ENCODE measurements around the gene SEMA5A. TPM values are rescaled to one million over a fixed set of nuclear protein-coding genes. Genes with fewer than 3 reads are reported as not detected.

The SEMA5A gene
- total RNA-seq, 1 donor from 2014 or later, result 31.9 TPM

DNA sequence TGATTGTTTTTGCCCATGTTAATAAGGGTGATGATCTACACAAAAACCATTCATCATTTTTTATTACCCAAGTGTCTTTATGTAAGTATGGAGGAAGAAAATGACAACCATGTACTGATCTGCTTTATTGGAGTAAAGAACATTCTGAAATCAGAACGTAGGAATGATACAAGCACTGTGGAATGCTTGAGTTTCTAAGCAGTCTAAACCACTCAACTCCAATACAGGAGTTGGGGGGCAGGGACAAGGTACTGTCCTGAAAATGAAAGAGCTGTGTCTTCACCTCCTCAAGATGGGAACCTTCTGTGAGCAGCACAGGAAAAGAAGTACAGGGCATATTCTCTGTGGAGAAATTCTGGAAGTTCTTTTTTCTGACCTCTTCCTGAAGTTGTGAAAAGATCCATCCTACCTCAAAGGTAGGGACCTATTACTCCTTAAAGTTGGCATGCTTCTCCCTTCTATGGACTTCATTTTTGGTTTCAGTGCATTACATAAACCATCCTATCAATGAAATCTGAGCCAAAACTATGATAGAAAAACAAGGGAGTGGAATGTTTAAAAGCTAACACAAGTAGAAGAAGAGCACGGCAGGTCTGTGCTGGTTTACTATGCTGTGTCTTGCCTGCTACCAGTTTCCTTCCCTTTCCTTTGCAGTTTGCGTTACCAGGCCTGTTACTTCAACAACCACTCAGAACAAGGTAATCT is 202.6 kb downstream of the SEMA5A start:
- H3K36me3 Mint-ChIP-seq (ENCODE audit: low read depth), result peaks cover 8% of the 10 kb centered on the region
- no peak overlapping the region for H3K4me3 Mint-ChIP-seq
- TF ChIP-seq, protein P1, sequence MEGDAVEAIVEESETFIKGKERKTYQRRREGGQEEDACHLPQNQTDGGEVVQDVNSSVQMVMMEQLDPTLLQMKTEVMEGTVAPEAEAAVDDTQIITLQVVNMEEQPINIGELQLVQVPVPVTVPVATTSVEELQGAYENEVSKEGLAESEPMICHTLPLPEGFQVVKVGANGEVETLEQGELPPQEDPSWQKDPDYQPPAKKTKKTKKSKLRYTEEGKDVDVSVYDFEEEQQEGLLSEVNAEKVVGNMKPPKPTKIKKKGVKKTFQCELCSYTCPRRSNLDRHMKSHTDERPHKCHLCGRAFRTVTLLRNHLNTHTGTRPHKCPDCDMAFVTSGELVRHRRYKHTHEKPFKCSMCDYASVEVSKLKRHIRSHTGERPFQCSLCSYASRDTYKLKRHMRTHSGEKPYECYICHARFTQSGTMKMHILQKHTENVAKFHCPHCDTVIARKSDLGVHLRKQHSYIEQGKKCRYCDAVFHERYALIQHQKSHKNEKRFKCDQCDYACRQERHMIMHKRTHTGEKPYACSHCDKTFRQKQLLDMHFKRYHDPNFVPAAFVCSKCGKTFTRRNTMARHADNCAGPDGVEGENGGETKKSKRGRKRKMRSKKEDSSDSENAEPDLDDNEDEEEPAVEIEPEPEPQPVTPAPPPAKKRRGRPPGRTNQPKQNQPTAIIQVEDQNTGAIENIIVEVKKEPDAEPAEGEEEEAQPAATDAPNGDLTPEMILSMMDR (conservative IDR thresholded peaks at IDR 0.05), result no peak
- no peak overlapping the region for H3K27ac Mint-ChIP-seq (ENCODE audit: unreplicated experiment)
- no peaks in the 10 kb centered on the region for H3K27me3 Mint-ChIP-seq (ENCODE audit: low read depth)
- no peak for DNase-seq (ENCODE audit: low read depth, low spot score)
- H3K4me1 Mint-ChIP-seq, result peaks cover 5% of the 10 kb centered on the region
- H3K9me3 Mint-ChIP-seq, result peaks cover 4% of the 10 kb centered on the region

DNA sequence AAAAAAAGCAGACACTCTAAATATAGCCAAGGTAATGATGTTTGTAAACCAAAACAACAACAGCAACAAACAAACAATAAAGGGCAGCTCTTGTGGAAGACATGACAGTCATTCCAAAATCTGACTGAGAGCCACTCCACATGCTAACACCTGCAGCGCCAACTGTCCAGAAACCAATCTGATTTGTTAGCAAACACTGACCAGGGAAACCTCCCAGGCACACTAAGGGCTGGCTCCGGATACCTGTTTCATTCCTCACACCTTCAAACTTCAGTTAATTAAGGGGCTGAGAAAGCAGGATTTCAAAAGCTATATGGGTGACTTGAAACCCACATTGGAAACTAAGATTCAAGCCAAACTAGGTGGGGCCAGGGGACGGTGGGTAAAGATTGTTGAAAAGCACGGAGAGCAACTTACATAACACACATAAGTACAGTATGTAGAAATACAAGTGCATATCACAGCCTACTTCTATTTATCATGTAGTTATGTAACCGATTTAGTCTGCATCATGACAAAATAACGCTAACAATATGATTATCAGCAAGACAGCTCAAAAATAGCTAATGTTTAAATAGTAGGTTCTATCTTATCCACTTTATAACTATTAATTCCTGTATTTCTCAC is 203.6 kb downstream of the SEMA5A start:
- Mint-ChIP-seq H3K27me3 (ENCODE audit: low read depth) (no peaks in the 10 kb centered on the region), H3K36me3 (ENCODE audit: low read depth) (peaks cover 8% of the 10 kb centered on the region), H3K9me3 (peaks cover 4% of the 10 kb centered on the region), H3K4me3 (no peak overlapping the region), H3K4me1 (peaks cover 12% of the 10 kb centered on the region), H3K27ac (ENCODE audit: unreplicated experiment) (no peak overlapping the region)
- no peak for DNase-seq (ENCODE audit: low read depth, low spot score)
- TF ChIP-seq, protein P1 (conservative IDR thresholded peaks at IDR 0.05), result no peak

DNA sequence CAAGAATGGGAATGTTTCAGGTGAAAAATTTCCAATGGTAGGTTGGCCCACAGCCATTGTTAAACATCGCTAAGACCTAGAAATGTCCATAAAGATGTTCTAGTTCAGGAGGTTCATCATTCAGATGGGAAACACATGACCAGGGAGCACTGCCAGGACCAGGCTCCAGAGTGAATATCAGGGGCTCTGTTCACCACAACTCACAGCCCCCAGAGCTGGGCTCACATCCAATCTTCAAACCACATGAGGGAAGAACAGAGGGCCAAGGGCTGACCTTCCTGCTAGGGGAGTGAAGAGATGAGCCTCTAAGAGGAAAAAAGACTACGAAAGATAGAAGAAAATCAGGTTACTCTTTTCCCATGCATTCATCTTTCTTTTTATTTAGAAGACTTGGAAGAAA is 205.8 kb downstream of the SEMA5A start:
- no peak for DNase-seq (ENCODE audit: low read depth, low spot score)
- Mint-ChIP-seq H3K36me3 (ENCODE audit: low read depth) (peaks cover 13% of the 10 kb centered on the region), H3K27me3 (ENCODE audit: low read depth) (no peaks in the 10 kb centered on the region), H3K4me1 (peaks cover 12% of the 10 kb centered on the region), H3K27ac (ENCODE audit: unreplicated experiment) (no peak overlapping the region), H3K9me3 (peaks cover 4% of the 10 kb centered on the region), H3K4me3 (no peak overlapping the region)
- TF ChIP-seq, protein P1 (conservative IDR thresholded peaks at IDR 0.05), result no peak

DNA sequence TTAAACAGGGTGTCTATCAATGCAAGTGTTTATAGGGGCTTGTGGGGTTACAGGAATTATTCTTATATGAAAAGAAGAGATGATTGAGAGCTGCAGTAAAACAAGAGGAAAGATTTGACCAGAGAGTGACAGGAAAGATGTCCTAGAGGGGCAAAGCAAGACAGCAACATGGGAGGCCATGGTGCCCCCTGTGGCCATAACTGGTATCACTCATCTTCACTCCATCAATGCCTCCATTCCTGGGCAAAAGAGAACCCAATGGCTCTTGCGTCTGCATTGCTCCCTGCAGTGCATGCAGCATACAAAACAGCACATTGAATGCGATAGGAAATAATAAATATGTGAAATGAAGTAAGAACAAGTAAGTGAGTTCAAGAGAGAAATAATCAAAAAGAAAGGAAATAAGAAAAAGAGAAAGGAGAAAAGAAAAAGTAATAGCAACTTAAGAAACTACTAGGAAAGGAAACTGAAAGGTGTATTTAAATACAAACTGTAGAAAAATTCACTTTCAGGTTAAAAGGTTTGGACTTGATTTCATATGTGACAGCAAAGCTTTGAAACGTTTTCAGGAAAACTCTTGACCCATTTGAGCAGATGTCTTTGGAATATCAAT is 206.6 kb downstream of the SEMA5A start:
- DNase-seq (ENCODE audit: low read depth, low spot score), result no peak
- H3K27me3 Mint-ChIP-seq (ENCODE audit: low read depth), result no peaks in the 10 kb centered on the region
- no peak overlapping the region for H3K4me3 Mint-ChIP-seq
- TF ChIP-seq, protein P1 (conservative IDR thresholded peaks at IDR 0.05), result peak; percentile 64
- peaks cover 4% of the 10 kb centered on the region for H3K9me3 Mint-ChIP-seq
- H3K36me3 Mint-ChIP-seq (ENCODE audit: low read depth), result peaks cover 13% of the 10 kb centered on the region
- peaks cover 12% of the 10 kb centered on the region for H3K4me1 Mint-ChIP-seq
- H3K27ac Mint-ChIP-seq (ENCODE audit: unreplicated experiment), result no peak overlapping the region

DNA sequence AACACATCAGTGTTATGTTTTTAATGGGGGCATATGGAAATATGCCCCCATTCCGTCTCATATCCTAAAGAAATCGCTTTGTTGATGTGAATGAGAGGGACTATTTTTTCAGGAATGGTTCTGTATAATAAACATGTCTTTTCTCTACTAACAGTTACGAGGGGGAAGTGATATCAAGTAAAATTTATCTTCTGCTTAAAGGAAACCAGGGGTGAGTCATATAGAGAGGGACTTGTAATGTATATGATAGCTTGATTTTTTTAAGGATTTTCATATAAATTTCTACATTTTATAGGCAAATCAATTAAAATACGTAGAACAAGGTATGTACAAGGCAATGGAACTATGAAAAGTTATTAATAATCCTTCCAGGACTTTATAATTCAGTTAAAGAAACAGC is 207.1 kb downstream of the SEMA5A start:
- Mint-ChIP-seq H3K4me1 (peaks cover 12% of the 10 kb centered on the region), H3K4me3 (no peak overlapping the region), H3K27ac (ENCODE audit: unreplicated experiment) (no peak overlapping the region), H3K36me3 (ENCODE audit: low read depth) (peaks cover 13% of the 10 kb centered on the region), H3K9me3 (peaks cover 4% of the 10 kb centered on the region), H3K27me3 (ENCODE audit: low read depth) (no peaks in the 10 kb centered on the region)
- TF ChIP-seq, protein P1 (conservative IDR thresholded peaks at IDR 0.05), result no peak
- DNase-seq (ENCODE audit: low read depth, low spot score), result no peak

Measured in neural crest cell (in vitro differentiated cells).